ENCODE results near the gene IL25. TPM values are rescaled to one million over a fixed set of nuclear protein-coding genes. Genes with fewer than 3 reads are reported as not detected.

IL25 gene
- total and polyA plus RNA-seq, 10 of the 15 experiments (the other 5 are each of a cell fraction or from before 2014, with no cell fraction given) = not detected

GRCh38 chr14:23404331-23404900 lies 31.8 kb downstream of the IL25 start (continued):
- no peak for TF ChIP-seq CHD2 (IDR thresholded peaks at IDR 0.05; ENCODE audit: borderline replicate concordance, low read depth, low read length)

GRCh38 chr14:23405096-23405495 lies 32.5 kb downstream of the IL25 start:
- CTCF ChIA-PET = no interaction called here
- DNase-seq (ENCODE audit: low read depth, low spot score) = no peak
- WGBS (ENCODE audit: insufficient coverage, insufficient replicate concordance, low lambda C conversion rate, missing lambda C conversion rate) = 35% methylated on average over 10 of the region's 10 CpGs
- no peak overlapping the region for H3K4me3 ChIP-seq
- ATAC-seq = no peak
- FAIRE-seq = no peak
- SMC1A ChIA-PET (ENCODE audit: uncharacterized antibody, unreplicated experiment) = no interaction called here
- no TSS peak for BruUV-seq (replicated peaks)
- H3K4me1 ChIP-seq (ENCODE audit: control insufficient read depth, insufficient read depth, low read length) = no peaks in the 10 kb centered on the region
- POLR2A ChIA-PET = no interaction called here
- H3K9ac ChIP-seq (ENCODE audit: control insufficient read depth, insufficient read depth, low read length) = no peak overlapping the region
- no peaks in the 10 kb centered on the region for H3K36me3 ChIP-seq (ENCODE audit: control insufficient read depth in 2 of 2, insufficient read depth in 2 of 2, low read length in 1 of 2)
- RAD21 ChIA-PET (ENCODE audit: unreplicated experiment) = no interaction called here
- intact Hi-C loops (cut with micrococcal nuclease; ENCODE audit: unreplicated experiment) = no loop called here
- H3K27me3 ChIP-seq (replicated peaks in 1 of 2; ENCODE audit: control insufficient read depth in 2 of 2, insufficient read depth in 2 of 2, low read length in 1 of 2) = peaks cover 0 to 3% of the 10 kb centered on the region in 2 experiments; a peak in 3 of 4 replicates
- in situ Hi-C loops (cut with MboI) = no loop called here
- H2AFZ ChIP-seq (ENCODE audit: control insufficient read depth, low read depth, low read length) = no peak overlapping the region
- no peak overlapping the region for H3K4me2 ChIP-seq (ENCODE audit: control insufficient read depth, insufficient read depth)
- H3K9me3 ChIP-seq (replicated peaks; ENCODE audit: control insufficient read depth, insufficient read depth, low read length) = no peaks in the 10 kb centered on the region
- no peaks in the 10 kb centered on the region for H4K20me1 ChIP-seq (ENCODE audit: control insufficient read depth, insufficient read depth)
- no peaks in the 10 kb centered on the region for H3K79me2 ChIP-seq (ENCODE audit: control insufficient read depth, insufficient read depth, low read length)
- no peak overlapping the region for H3K27ac ChIP-seq (ENCODE audit: control insufficient read depth, insufficient read depth)
- no peak for TF ChIP-seq E2F4 (IDR thresholded peaks at IDR 0.05; ENCODE audit: low read depth, low read length)
- no peak for TF ChIP-seq ZNF274 (IDR thresholded peaks at IDR 0.05; ENCODE audit: insufficient read depth, insufficient read length)
- TF ChIP-seq TCF3 (IDR thresholded peaks at IDR 0.05; ENCODE audit: borderline replicate concordance, insufficient read depth, low read depth, low read length) = no peak
- no peak for TF ChIP-seq IRF4 (IDR thresholded peaks at IDR 0.05; ENCODE audit: low read depth, low read length)
- no peak for TF ChIP-seq NR2C1 (IDR thresholded peaks at IDR 0.05)
- TF ChIP-seq USF2 (IDR thresholded peaks at IDR 0.05; ENCODE audit: borderline replicate concordance, low read depth, low read length) = no peak
- TF ChIP-seq ETV6 (conservative IDR thresholded peaks at IDR 0.05 in 1 of 2, IDR thresholded peaks at IDR 0.05 in 1 of 2; ENCODE audit: borderline replicate concordance in 1 of 2, low read depth in 1 of 2) = no peak
- no peak for TF ChIP-seq GABPA (IDR thresholded peaks at IDR 0.05; ENCODE audit: low read depth)
- TF ChIP-seq ZBTB40 (IDR thresholded peaks at IDR 0.05; ENCODE audit: borderline replicate concordance) = no peak
- no peak for TF ChIP-seq RAD21 (IDR thresholded peaks at IDR 0.05; ENCODE audit: insufficient read depth, low read depth, low read length)
- TF ChIP-seq CEBPZ (IDR thresholded peaks at IDR 0.05; ENCODE audit: low read depth, low read length) = no peak

Measured in GM12878 (cell line).